Caco-2 (cell line): ENCODE data around the gene CFAP46. TPM values are rescaled to one million over a fixed set of nuclear protein-coding genes. Genes with fewer than 3 reads are reported as not detected.

Experiments used
- BruUV-seq: library from RNA; stranded (reverse); fragments of 400-500 nt; replicated peaks from 2 replicates; lab custom pipeline; 2021; lab: Mats Ljungman, UMichigan
- CTCF ChIA-PET: fragments of 300-600 bp; sonication (Branson Sonifier 250); formaldehyde crosslinking; loops from one replicate; lab custom pipeline; 2022; ENCODE audit warnings: antibody characterized with exemption; lab: Charles Lee
- POLR2A ChIA-PET: fragments of 300-600 bp; sonication (Branson Sonifier 250); formaldehyde crosslinking; loops from one replicate; lab custom pipeline; 2022; ENCODE audit warnings: antibody characterized with exemption; lab: Charles Lee
- DNase-seq, 2 experiments: peaks; one replicate each; pipeline versions ENCODE4 v3.0.0 to v3.0.0-alpha.2; 2020 to 2022
- H3K27me3 ChIP-seq: replicated peaks from 2 replicates; pipeline ENCODE4 v1.6.0; 2011; ENCODE audit warnings: low read length; ENCODE audit not compliant: control insufficient read depth, insufficient read depth
- H3K36me3 ChIP-seq: 2 replicates; pipeline ENCODE4 v1.5.1; 2011; ENCODE audit warnings: low read length; ENCODE audit not compliant: control insufficient read depth, insufficient read depth
- H3K4me1 ChIP-seq: fragments of 250-450 bp; sonication (Bioruptor Pico); 2 replicates; pipeline ENCODE4 v1.5.1; 2020; ENCODE audit warnings: mild to moderate bottlenecking
- H3K4me3 ChIP-seq: 2 replicates; pipeline ENCODE4 v1.5.1; 2011; ENCODE audit warnings: low read depth, mild to moderate bottlenecking, control low read depth, low read length
- H3K9me3 ChIP-seq: fragments of 250-450 bp; sonication (Bioruptor Pico); 2 replicates; pipeline ENCODE4 v1.5.1; 2020; ENCODE audit warnings: mild to moderate bottlenecking, moderate library complexity
- H3K27ac Mint-ChIP-seq: one replicate; pipeline ENCODE4 v1.8.0; 2022; ENCODE audit warnings: mixed read lengths; ENCODE audit not compliant: unreplicated experiment
- H3K27me3 Mint-ChIP-seq: one replicate; pipeline ENCODE4 v1.8.0; 2022; ENCODE audit warnings: mixed read lengths; ENCODE audit not compliant: insufficient read depth, unreplicated experiment
- H3K36me3 Mint-ChIP-seq: one replicate; pipeline ENCODE4 v1.8.0; 2022; ENCODE audit warnings: mild to moderate bottlenecking, mixed read lengths; ENCODE audit not compliant: insufficient read depth, unreplicated experiment
- H3K4me1 Mint-ChIP-seq: one replicate; pipeline ENCODE4 v1.8.0; 2022; ENCODE audit warnings: low read depth, mixed read lengths; ENCODE audit not compliant: unreplicated experiment
- H3K4me3 Mint-ChIP-seq: one replicate; pipeline ENCODE4 v1.8.0; 2022; ENCODE audit warnings: mild to moderate bottlenecking, moderate library complexity, mixed read lengths; ENCODE audit not compliant: unreplicated experiment
- H3K9me3 Mint-ChIP-seq: one replicate; pipeline ENCODE4 v1.8.0; 2022; ENCODE audit warnings: mixed read lengths; ENCODE audit not compliant: unreplicated experiment
- CTCF ChIP-seq, 2 experiments: fragments of 200-600 bp in 1 of 2; IDR thresholded peaks; 1 replicate in 1 of 2; 2 replicates in 1 of 2; pipeline versions ENCODE4 v1.5.1 to v1.8.0; 2011 to 2022; ENCODE audit warnings: antibody characterized with exemption in 1 of 2, control low read depth in 1 of 2, inconsistent platforms in 1 of 2, low read depth in 1 of 2, low read length in 1 of 2, mild to moderate bottlenecking in 1 of 2, moderate library complexity in 1 of 2; ENCODE audit not compliant: insufficient read depth in 1 of 2, severe bottlenecking in 1 of 2, unreplicated experiment in 1 of 2
- intact Hi-C: fragments of 100-400 bp; cut with micrococcal nuclease; formaldehyde crosslinking; loops from one replicate; pipeline ENCODE4 v1.10.0; 2022; ENCODE audit not compliant: unreplicated experiment
- total RNA-seq: library from RNA; stranded (reverse); gene quantifications from 2 replicates; pipeline ENCODE4 v1.2.3, GENCODE V29; 2022

Gene CFAP46
- total RNA-seq, 1 experiment from 2014 or later, result not detected

- no TSS peak for BruUV-seq
- Mint-ChIP-seq H3K27ac (no peak overlapping the region), H3K9me3 (no peaks in the 10 kb centered on the region), H3K27me3 (peaks cover 22% of the 10 kb centered on the region), H3K4me1 (peaks cover 7% of the 10 kb centered on the region), H3K36me3 (no peaks in the 10 kb centered on the region), H3K4me3 (no peak overlapping the region)
- Histone ChIP-seq H3K9me3 (no peaks in the 10 kb centered on the region), H3K4me1 (no peaks in the 10 kb centered on the region), H3K27me3 (no peaks in the 10 kb centered on the region), H3K4me3 (no peak overlapping the region), H3K36me3 (no peaks in the 10 kb centered on the region)
- ChIA-PET CTCF (no interaction called here), POLR2A (no interaction called here)
- DNase-seq, result no peak
- no peak for TF ChIP-seq CTCF (IDR thresholded peaks at IDR 0.05; ENCODE audit: insufficient read depth in 1 of 2, low read depth in 1 of 2, low read length in 1 of 2, severe bottlenecking in 1 of 2, unreplicated experiment in 1 of 2)
- intact Hi-C loops, result no loop called here
Measured at GRCh38 chr10:132955479-132955878, 13.1 kb upstream of the CFAP46 start.

- Histone ChIP-seq H3K4me1 (no peaks in the 10 kb centered on the region), H3K36me3 (no peaks in the 10 kb centered on the region), H3K27me3 (no peaks in the 10 kb centered on the region), H3K9me3 (no peaks in the 10 kb centered on the region), H3K4me3 (no peak overlapping the region)
- CTCF ChIA-PET, result no interaction called here
- Mint-ChIP-seq H3K4me1 (peaks cover 7% of the 10 kb centered on the region), H3K9me3 (no peaks in the 10 kb centered on the region), H3K27me3 (peaks cover 32% of the 10 kb centered on the region), H3K4me3 (no peak overlapping the region), H3K27ac (no peak overlapping the region), H3K36me3 (no peaks in the 10 kb centered on the region)
- no peak for DNase-seq
- POLR2A ChIA-PET, result no interaction called here
- intact Hi-C loops, result no loop called here
- TF ChIP-seq CTCF (IDR thresholded peaks at IDR 0.05; ENCODE audit: insufficient read depth in 1 of 2, low read depth in 1 of 2, low read length in 1 of 2, severe bottlenecking in 1 of 2, unreplicated experiment in 1 of 2), result no peak
- BruUV-seq, result no TSS peak
Measured at GRCh38 chr10:132953428-132953827, 11.1 kb upstream of the CFAP46 start.

- TF ChIP-seq CTCF (IDR thresholded peaks at IDR 0.05; ENCODE audit: insufficient read depth in 1 of 2, low read depth in 1 of 2, low read length in 1 of 2, severe bottlenecking in 1 of 2, unreplicated experiment in 1 of 2), result no peak
- ChIA-PET POLR2A (no interaction called here), CTCF (no interaction called here)
- no TSS peak for BruUV-seq
- Mint-ChIP-seq H3K4me3 (no peak overlapping the region), H3K36me3 (no peaks in the 10 kb centered on the region), H3K27me3 (peaks cover 34% of the 10 kb centered on the region), H3K4me1 (peaks cover 7% of the 10 kb centered on the region), H3K27ac (no peak overlapping the region), H3K9me3 (no peaks in the 10 kb centered on the region)
- Histone ChIP-seq H3K27me3 (no peaks in the 10 kb centered on the region), H3K9me3 (no peaks in the 10 kb centered on the region), H3K4me1 (no peaks in the 10 kb centered on the region), H3K4me3 (no peak overlapping the region), H3K36me3 (no peaks in the 10 kb centered on the region)
- no peak for DNase-seq
- intact Hi-C loops, result no loop called here
Measured at GRCh38 chr10:132951926-132952325, 9.6 kb upstream of the CFAP46 start.
